Endothelial cell (in vitro differentiated cells): ENCODE data around the gene GRID1. TPM values are rescaled to one million over a fixed set of nuclear protein-coding genes. Genes with fewer than 3 reads are reported as not detected.

ENCODE experiments used
- DNase-seq: peaks from one replicate; pipeline ENCODE4 v3.0.0; 2021; ENCODE audit warnings: low spot score
- H3K27ac Mint-ChIP-seq: one replicate; pipeline ENCODE4 v1.8.0; 2021; ENCODE audit warnings: mixed read lengths, inconsistent platforms; ENCODE audit not compliant: unreplicated experiment
- H3K27me3 Mint-ChIP-seq: one replicate; pipeline ENCODE4 v1.8.0; 2021; ENCODE audit warnings: mild to moderate bottlenecking, moderate library complexity, mixed read lengths, inconsistent platforms; ENCODE audit not compliant: unreplicated experiment
- H3K36me3 Mint-ChIP-seq: one replicate; pipeline ENCODE4 v1.8.0; 2021; ENCODE audit warnings: mild to moderate bottlenecking, low read depth, mixed read lengths, inconsistent platforms; ENCODE audit not compliant: unreplicated experiment
- H3K4me1 Mint-ChIP-seq: one replicate; pipeline ENCODE4 v1.8.0; 2021; ENCODE audit warnings: mild to moderate bottlenecking, mixed read lengths, inconsistent platforms; ENCODE audit not compliant: unreplicated experiment
- H3K4me3 Mint-ChIP-seq: one replicate; pipeline ENCODE4 v1.8.0; 2021; ENCODE audit warnings: mild to moderate bottlenecking, mixed read lengths, inconsistent platforms; ENCODE audit not compliant: unreplicated experiment
- H3K9me3 Mint-ChIP-seq: one replicate; pipeline ENCODE4 v1.8.0; 2021; ENCODE audit warnings: mixed read lengths, inconsistent platforms; ENCODE audit not compliant: unreplicated experiment
- CTCF ChIP-seq: fragments of 200-600 bp; sonication (generic); IDR thresholded peaks from one replicate; pipeline ENCODE4 v1.5.0; 2021; ENCODE audit warnings: antibody characterized with exemption; ENCODE audit not compliant: unreplicated experiment
- total RNA-seq: library from RNA; stranded (reverse); fragmentation: NEBNext Ultra II Directional; extraction: Animal tissue kit (Norgen Biotek cat#: 25700); gene quantifications from one replicate; pipeline ENCODE4 v1.2.1, GENCODE V29; 2021; ENCODE audit not compliant: unreplicated experiment

GRID1 gene
- total RNA-seq, 1 donor from 2014 or later: 0.26 TPM

GRCh38 chr10:86349940-86350630, 16.5 kb downstream of the GRID1 start:
- Mint-ChIP-seq H3K27me3 (peaks cover 3% of the 10 kb centered on the region), H3K4me1 (no peaks in the 10 kb centered on the region), H3K4me3 (no peak overlapping the region), H3K9me3 (no peaks in the 10 kb centered on the region), H3K27ac (no peak overlapping the region), H3K36me3 (no peaks in the 10 kb centered on the region)
- DNase-seq: no peak
- TF ChIP-seq CTCF: no peak

- H3K9me3 Mint-ChIP-seq: no peaks in the 10 kb centered on the region
- H3K4me1 Mint-ChIP-seq: no peaks in the 10 kb centered on the region
- peak; percentile 69 for DNase-seq
These were observed 17.1 kb downstream of the GRID1 start for GRCh38 chr10:86349474-86349873.

GRCh38 chr10:86348321-86349210, 18.0 kb downstream of the GRID1 start:
- Mint-ChIP-seq H3K4me1 (no peaks in the 10 kb centered on the region), H3K4me3 (no peak overlapping the region), H3K36me3 (no peaks in the 10 kb centered on the region), H3K27me3 (peaks cover 2% of the 10 kb centered on the region), H3K9me3 (no peaks in the 10 kb centered on the region), H3K27ac (no peak overlapping the region)
- TF ChIP-seq CTCF: no peak
- DNase-seq: no peak

More at GRCh38 chr10:86349474-86349873, 17.1 kb downstream of the GRID1 start:
- Mint-ChIP-seq H3K36me3 (no peaks in the 10 kb centered on the region), H3K4me3 (no peak overlapping the region), H3K27ac (no peak overlapping the region), H3K27me3 (peaks cover 2% of the 10 kb centered on the region)
- peak; percentile 42 for TF ChIP-seq CTCF

- DNase-seq: no peak
- Mint-ChIP-seq H3K9me3 (no peaks in the 10 kb centered on the region), H3K36me3 (no peaks in the 10 kb centered on the region), H3K4me3 (no peak overlapping the region), H3K27me3 (peaks cover 2% of the 10 kb centered on the region), H3K27ac (no peak overlapping the region), H3K4me1 (no peaks in the 10 kb centered on the region)
- no peak for TF ChIP-seq CTCF
These were observed 18.7 kb downstream of the GRID1 start for GRCh38 chr10:86347856-86348255.
